Cerebellar cortex (tissue), 1 donor: ENCODE results near the gene MSN.

Source experiments
- DNase-seq: peaks from one replicate; pipeline ENCODE4 v3.0.0-alpha.2; 2015; ENCODE audit warnings: low spot score

Gene MSN

GRCh38 chrX:65674204-65674893, 6.9 kb downstream of the MSN start:
- no peak for DNase-seq

GRCh38 chrX:65677954-65678469, 10.6 kb downstream of the MSN start:
- no peak for DNase-seq

- no peak for DNase-seq
Observed at GRCh38 chrX:65679071-65679540, 11.7 kb downstream of the MSN start.

GRCh38 chrX:65681810-65682209, 14.4 kb downstream of the MSN start:
- DNase-seq, result no peak

GRCh38 chrX:65685112-65685511, 17.7 kb downstream of the MSN start:
- no peak for DNase-seq

- no peak for DNase-seq
Observed at GRCh38 chrX:65686236-65686635, 18.8 kb downstream of the MSN start.

GRCh38 chrX:65687367-65687766, 19.9 kb downstream of the MSN start:
- no peak for DNase-seq

GRCh38 chrX:65688403-65688871, 21.0 kb downstream of the MSN start:
- no peak for DNase-seq

- no peak for DNase-seq
Observed at GRCh38 chrX:65689377-65689776, 21.9 kb downstream of the MSN start.

- no peak for DNase-seq
Observed at GRCh38 chrX:65690057-65690855, 22.8 kb downstream of the MSN start.

GRCh38 chrX:65695849-65696449, 28.5 kb downstream of the MSN start:
- DNase-seq, result no peak

- no peak for DNase-seq
Observed at GRCh38 chrX:65696613-65697012, 29.2 kb downstream of the MSN start.

GRCh38 chrX:65697211-65697641, 29.8 kb downstream of the MSN start:
- DNase-seq, result no peak

- DNase-seq, result no peak
Observed at GRCh38 chrX:65697915-65698796, 30.7 kb downstream of the MSN start.

- no peak for DNase-seq
Observed at GRCh38 chrX:65702956-65703355, 35.5 kb downstream of the MSN start.

GRCh38 chrX:65705439-65705838, 38.0 kb downstream of the MSN start:
- no peak for DNase-seq

GRCh38 chrX:65706041-65706828, 38.8 kb downstream of the MSN start:
- DNase-seq, result no peak

GRCh38 chrX:65707151-65707550, 39.7 kb downstream of the MSN start:
- no peak for DNase-seq

- no peak for DNase-seq
Observed at GRCh38 chrX:65712005-65712806, 44.8 kb downstream of the MSN start.

- DNase-seq, result no peak
Observed at GRCh38 chrX:65718538-65718937, 51.1 kb downstream of the MSN start.
